ENCODE data around the gene RPL9.

DNA sequence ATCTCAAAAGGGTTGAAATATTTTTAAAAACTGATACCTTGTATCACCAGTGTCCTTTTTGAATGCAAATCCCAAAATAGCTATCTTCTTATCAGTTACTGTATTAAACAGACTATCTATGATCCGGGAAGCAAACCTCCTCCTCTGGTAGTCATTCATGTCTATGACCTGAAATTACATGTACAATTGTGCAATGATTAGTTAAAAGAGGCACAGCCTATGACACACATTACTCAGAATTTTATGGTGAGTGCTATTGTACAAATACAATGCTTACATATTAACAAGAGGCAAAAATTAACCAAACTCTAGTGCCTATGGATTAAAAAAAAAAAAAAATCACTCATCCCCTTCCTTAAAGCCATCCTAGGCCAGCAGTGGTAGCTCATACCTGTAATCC is 46.9 kb upstream of the RPL9 start:
- TF ChIP-seq, protein P1, sequence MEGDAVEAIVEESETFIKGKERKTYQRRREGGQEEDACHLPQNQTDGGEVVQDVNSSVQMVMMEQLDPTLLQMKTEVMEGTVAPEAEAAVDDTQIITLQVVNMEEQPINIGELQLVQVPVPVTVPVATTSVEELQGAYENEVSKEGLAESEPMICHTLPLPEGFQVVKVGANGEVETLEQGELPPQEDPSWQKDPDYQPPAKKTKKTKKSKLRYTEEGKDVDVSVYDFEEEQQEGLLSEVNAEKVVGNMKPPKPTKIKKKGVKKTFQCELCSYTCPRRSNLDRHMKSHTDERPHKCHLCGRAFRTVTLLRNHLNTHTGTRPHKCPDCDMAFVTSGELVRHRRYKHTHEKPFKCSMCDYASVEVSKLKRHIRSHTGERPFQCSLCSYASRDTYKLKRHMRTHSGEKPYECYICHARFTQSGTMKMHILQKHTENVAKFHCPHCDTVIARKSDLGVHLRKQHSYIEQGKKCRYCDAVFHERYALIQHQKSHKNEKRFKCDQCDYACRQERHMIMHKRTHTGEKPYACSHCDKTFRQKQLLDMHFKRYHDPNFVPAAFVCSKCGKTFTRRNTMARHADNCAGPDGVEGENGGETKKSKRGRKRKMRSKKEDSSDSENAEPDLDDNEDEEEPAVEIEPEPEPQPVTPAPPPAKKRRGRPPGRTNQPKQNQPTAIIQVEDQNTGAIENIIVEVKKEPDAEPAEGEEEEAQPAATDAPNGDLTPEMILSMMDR (IDR thresholded peaks at IDR 0.05): no peak
- no peak for TF ChIP-seq POLR2A (IDR thresholded peaks at IDR 0.05)
